NCI-H446 (cell line): ENCODE results near the gene WEE1.
"Not testable (repeated sequence)": the region's sequence is repeated elsewhere in the genome, so short reads cannot be mapped to it uniquely, and the experiment has no call there.

Source experiments
- DNase-seq, 2 experiments: peaks; one replicate each; lab custom pipeline; 2025; lab: John Stamatoyannopoulos, UW

Gene WEE1

DNA sequence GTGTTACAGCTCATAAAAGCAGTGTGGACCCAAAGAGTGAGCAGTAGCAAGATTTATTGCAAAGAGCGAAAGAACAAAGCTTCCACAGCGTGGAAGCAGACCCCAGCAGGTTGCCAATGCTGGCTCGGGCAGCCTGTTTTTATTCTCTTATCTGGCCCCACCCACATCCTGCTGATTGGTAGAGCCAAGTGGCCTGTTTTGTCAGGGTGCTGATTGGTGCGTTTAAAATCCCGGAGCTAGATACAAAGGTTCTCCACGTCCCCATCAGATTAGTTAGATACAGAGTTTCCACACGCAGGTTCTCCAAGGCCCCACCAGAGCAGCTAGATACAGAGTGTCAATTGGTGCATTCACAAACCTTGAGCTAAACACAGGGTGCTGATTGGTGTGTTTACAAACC lies 48.9 kb downstream of the WEE1 start:
- not testable (repeated sequence) for DNase-seq

- DNase-seq: not testable (repeated sequence)
These were observed 49.6 kb downstream of the WEE1 start for GRCh38 chr11:9623053-9623452.

- DNase-seq: no peak
These were observed 51.0 kb downstream of the WEE1 start for GRCh38 chr11:9624448-9624847.

GRCh38 chr11:9625162-9625561 lies 51.7 kb downstream of the WEE1 start:
- no peak for DNase-seq

- no peak for DNase-seq
These were observed 52.3 kb downstream of the WEE1 start for GRCh38 chr11:9625728-9626127.

GRCh38 chr11:9626496-9627394 lies 53.3 kb downstream of the WEE1 start:
- DNase-seq: no peak

- no peak for DNase-seq
These were observed 55.6 kb downstream of the WEE1 start for GRCh38 chr11:9629064-9629463.

DNA sequence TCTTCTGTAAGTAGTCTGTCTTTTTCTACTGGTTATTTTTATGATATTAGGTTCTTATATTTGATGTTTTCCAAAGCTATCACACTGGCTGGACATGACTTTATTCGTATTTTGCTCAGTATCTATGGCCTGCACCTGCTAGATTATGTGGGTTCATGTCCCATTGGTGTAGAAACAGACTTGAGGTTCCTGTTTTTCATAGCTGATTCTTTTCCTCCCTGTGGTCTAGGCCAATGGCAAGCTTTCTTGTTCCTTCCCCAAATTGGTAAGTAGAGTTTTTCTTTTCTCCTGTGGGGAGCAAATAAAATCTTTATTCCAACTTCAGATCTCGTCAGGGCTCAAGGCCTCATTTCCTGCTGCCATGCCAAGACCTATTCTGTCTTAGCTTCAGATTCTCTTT lies 60.2 kb downstream of the WEE1 start:
- DNase-seq: no peak

- no peak for DNase-seq
These were observed 63.2 kb downstream of the WEE1 start for GRCh38 chr11:9636691-9637090.

- DNase-seq: no peak
These were observed 65.6 kb downstream of the WEE1 start for GRCh38 chr11:9639099-9639498.
